Naive thymus-derived CD4-positive, alpha-beta T cell (primary cell): ENCODE measurements around the gene TMEM239. TPM values are rescaled to one million over a fixed set of nuclear protein-coding genes. Genes with fewer than 3 reads are reported as not detected.

Source experiments
- ATAC-seq: fragments of 150-1000 bp; cut with Tn5 transposase; 2 replicates; pipeline ENCODE4 v1.10.0; 2021; ENCODE audit warnings: mild to moderate bottlenecking, moderate library complexity
- CTCF ChIA-PET: fragments of 350-600 bp; sonication (Branson Sonifier 250); formaldehyde crosslinking; loops from one replicate; lab custom pipeline; 2021; ENCODE audit warnings: antibody characterized with exemption; lab: Charles Lee
- POLR2A ChIA-PET: fragments of 350-600 bp; sonication (Branson Sonifier 250); formaldehyde crosslinking; loops from one replicate; lab custom pipeline; 2021; ENCODE audit warnings: antibody characterized with exemption, inconsistent platforms; lab: Charles Lee
- DNase-seq, 9 donors: peaks; one replicate each; pipeline versions ENCODE4 v3.0.0 to v3.0.0-alpha.2; 2020 to 2022; ENCODE audit warnings: mixed read lengths in 1 of 9
- H3K27ac ChIP-seq: one replicate; pipeline ENCODE4 v1.7.0; 2013; ENCODE audit warnings: mild to moderate bottlenecking, low read depth, low read length, moderate library complexity
- H3K27me3 ChIP-seq, 2 donors: one replicate each; pipeline ENCODE4 v1.7.0; 2013; ENCODE audit warnings: low read length in 2 of 2, mild to moderate bottlenecking in 2 of 2, moderate library complexity in 2 of 2; ENCODE audit not compliant: control insufficient read depth in 2 of 2, insufficient read depth in 2 of 2
- H3K36me3 ChIP-seq, 3 experiments: 1 replicate in 2 of 3; 2 replicates in 1 of 3; pipeline ENCODE4 v1.7.0; 2013; ENCODE audit warnings: low read length in 3 of 3, mild to moderate bottlenecking in 3 of 3, moderate library complexity in 1 of 3; ENCODE audit not compliant: insufficient read depth in 3 of 3, control insufficient read depth in 2 of 3
- H3K4me1 ChIP-seq, 2 donors: one replicate each; pipeline ENCODE4 v1.7.0; 2013; ENCODE audit warnings: low read length in 2 of 2, mild to moderate bottlenecking in 2 of 2, moderate library complexity in 1 of 2; ENCODE audit not compliant: control insufficient read depth in 2 of 2, insufficient read depth in 2 of 2
- H3K4me3 ChIP-seq: 2 replicates; pipeline ENCODE4 v1.7.0; 2013; ENCODE audit warnings: mild to moderate bottlenecking, low read length
- H3K9me3 ChIP-seq, 3 experiments: 1 replicate in 2 of 3; 2 replicates in 1 of 3; pipeline ENCODE4 v1.7.0; 2013; ENCODE audit warnings: low read length in 3 of 3; ENCODE audit not compliant: control insufficient read depth in 2 of 3
- H3K27ac Mint-ChIP-seq, 9 donors: one replicate each; pipeline ENCODE4 v1.8.0; 2020 to 2022; ENCODE audit warnings: mixed read lengths in 9 of 9, mild to moderate bottlenecking in 8 of 9, moderate library complexity in 5 of 9, inconsistent platforms in 2 of 9
- H3K27me3 Mint-ChIP-seq, 5 donors: one replicate each; pipeline ENCODE4 v1.8.0; 2021 to 2022; ENCODE audit warnings: mixed read lengths in 5 of 5, mild to moderate bottlenecking in 1 of 5
- H3K36me3 Mint-ChIP-seq, 5 donors: one replicate each; pipeline ENCODE4 v1.8.0; 2020 to 2022; ENCODE audit warnings: mixed read lengths in 5 of 5, mild to moderate bottlenecking in 3 of 5, inconsistent platforms in 1 of 5
- H3K4me1 Mint-ChIP-seq, 7 donors: one replicate each; pipeline ENCODE4 v1.8.0; 2020 to 2022; ENCODE audit warnings: mixed read lengths in 7 of 7, mild to moderate bottlenecking in 3 of 7, inconsistent platforms in 1 of 7
- H3K4me3 Mint-ChIP-seq, 10 donors: one replicate each; pipeline ENCODE4 v1.8.0; 2020 to 2022; ENCODE audit warnings: mild to moderate bottlenecking in 10 of 10, mixed read lengths in 10 of 10, moderate library complexity in 6 of 10, inconsistent platforms in 2 of 10
- H3K9me3 Mint-ChIP-seq, 11 donors: one replicate each; pipeline ENCODE4 v1.8.0; 2020 to 2022; ENCODE audit warnings: mixed read lengths in 11 of 11, mild to moderate bottlenecking in 4 of 11, inconsistent platforms in 1 of 11, moderate library complexity in 1 of 11
- intact Hi-C, 2 donors: fragments of 100-400 bp; cut with micrococcal nuclease; formaldehyde crosslinking; loops; one replicate each; pipeline ENCODE4 v1.15.1; 2023
- polyA plus RNA-seq, 2 donors: library from polyadenylated mRNA; unstranded; fragments of 300-500 nt; fragmentation: Illumina TruSeq; gene quantifications; one replicate each; pipeline ENCODE4 v1.2.3, GENCODE V29; 2021
- total RNA-seq, 6 experiments: library from RNA in 5 of 6; stranded (reverse) in 5 of 6; gene quantifications; 1 replicate in 5 of 6; 2 replicates in 1 of 6; pipeline ENCODE4 v1.2.3 and lab custom pipeline; 2021 to 2026

The TMEM239 gene
- total and polyA plus RNA-seq, 7 experiments from 2014 or later = not detected

DNA sequence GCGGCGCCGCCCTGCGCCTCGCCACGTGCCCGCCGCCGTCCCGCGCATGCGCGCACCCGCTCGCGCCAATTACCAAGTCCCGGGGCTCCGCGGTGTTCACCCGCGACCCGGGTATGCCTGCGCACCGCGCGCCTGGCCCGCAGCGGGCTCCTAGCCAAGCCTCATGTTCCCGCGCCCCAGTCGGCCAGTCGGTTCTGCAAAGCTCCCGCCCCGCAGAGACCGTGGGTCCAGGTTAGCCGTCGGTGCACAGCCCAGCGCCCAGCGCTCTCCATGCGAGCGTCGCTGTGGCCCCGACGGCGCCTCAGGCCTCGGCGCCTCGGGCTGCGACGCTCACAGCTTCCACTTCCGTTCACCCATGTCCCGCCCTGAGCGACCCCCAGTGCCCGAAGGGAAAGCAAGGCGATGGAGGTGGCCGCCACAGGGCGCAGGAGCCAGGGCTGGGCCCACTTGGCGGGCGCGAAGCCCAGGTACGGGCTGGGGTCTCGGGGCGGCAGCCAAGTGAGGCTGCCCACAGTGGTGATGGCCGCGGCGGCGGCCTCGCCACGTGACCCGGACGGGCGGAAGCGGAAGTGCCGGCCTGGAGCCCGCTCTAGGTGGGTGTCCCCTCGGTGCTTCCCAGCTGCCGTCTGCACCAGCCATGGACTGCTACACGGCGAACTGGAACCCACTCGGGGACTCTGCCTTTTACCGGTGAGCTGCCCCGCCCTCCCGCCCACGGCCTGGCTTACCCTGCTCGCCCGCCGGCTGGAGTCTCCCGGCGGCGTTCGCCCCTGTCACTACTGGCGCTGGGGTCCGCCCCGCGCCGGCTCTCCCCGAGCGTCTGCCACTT, 24.2 kb downstream of the TMEM239 start, which contains the start of the genes PCED1A and VPS16:
PCED1A (minus strand) TSS at position 518 of the 829 bp plus-strand sequence. CDS start 743 bp downstream, outside the sequence.
VPS16 (plus strand) TSS at position 608 of the 829 bp plus-strand sequence; CDS start at position 638, 30 bp downstream.
- Histone ChIP-seq H3K36me3 (peaks cover 0 to 8% (median 0%) of the 10 kb centered on the region in 3 experiments), H3K27ac (peak within 1 kb of the TSS; percentile 77), H3K27me3 (no peaks in the 10 kb centered on the region), H3K4me3 (peak within 1 kb of the TSS; percentile 72), H3K9me3 (no peaks in the 10 kb centered on the region), H3K4me1 (peaks cover 15 to 21% of the 10 kb centered on the region in 2 donors)
- Mint-ChIP-seq H3K4me3 (peak within 1 kb of the TSS; percentile 83 to 93 (median 90)), H3K27ac (peak within 1 kb of the TSS; percentile 67 to 95 (median 92)), H3K36me3 (peaks cover 0 to 19% (median 4%) of the 10 kb centered on the region in 5 donors), H3K27me3 (no peaks in the 10 kb centered on the region), H3K9me3 (peaks cover 0 to 4% (median 0%) of the 10 kb centered on the region in 11 donors), H3K4me1 (peaks cover 18 to 48% (median 45%) of the 10 kb centered on the region in 7 donors)
- ChIA-PET POLR2A (interaction anchor here (0.6 to 2.5 kb wide), 15 partner anchors 10 to 370 kb away, joined by 3 to 15 read pairs (median 5); partner anchors contain the start of genes IDH3B, NOP56, PTPRA and SNRPB), CTCF (interaction anchor here (1.0 to 1.1 kb wide), 3 partner anchors 14 to 127 kb away, joined by 3 to 4 read pairs (median 3); no protein-coding TSS in a partner anchor)
- DNase-seq (peak; percentile 83 to 94 (median 90)), ATAC-seq (peak; percentile 97)
- intact Hi-C loops = loop anchor here (1.0 to 2.0 kb wide), 8 partner anchors 33 to 568 kb away; partner anchors contain the start of genes PTPRA (in 2 of the 2), CPXM1 (in 1 of the 2), EBF4 (in 1 of the 2) and NOP56 (in 1 of the 2)

DNA sequence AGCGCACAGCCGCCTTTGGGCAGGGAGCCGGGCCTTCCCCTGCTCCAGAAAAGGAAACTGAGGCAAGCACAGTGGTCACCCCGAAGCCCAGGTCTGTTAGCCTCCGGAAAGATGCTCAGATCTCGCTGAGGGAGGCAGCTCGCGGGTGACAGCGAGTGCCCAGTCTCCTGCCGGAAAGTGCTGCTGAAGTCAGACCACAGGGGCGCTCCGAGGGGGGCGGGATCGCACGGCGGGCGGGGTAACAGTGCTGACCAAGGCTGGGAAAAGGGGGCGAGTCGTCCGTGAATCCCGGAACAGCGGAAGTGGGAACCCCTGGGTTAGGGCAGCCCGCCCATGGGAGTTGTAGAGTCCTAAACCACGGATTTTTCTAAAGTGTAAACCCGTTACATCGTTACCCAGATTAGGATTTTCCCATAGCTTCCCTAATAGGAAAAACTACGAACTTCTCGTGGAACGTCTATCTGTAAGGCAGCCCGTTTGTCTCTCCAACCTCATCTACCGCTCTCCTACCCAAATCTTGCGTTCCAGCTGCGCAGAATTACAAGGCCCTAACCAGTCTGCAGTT, 24.9 kb downstream of the TMEM239 start:
- H3K36me3 ChIP-seq = peaks cover 0 to 8% (median 0%) of the 10 kb centered on the region in 3 experiments
- intact Hi-C loops = loop anchor here (1.0 to 2.0 kb wide), 8 partner anchors 32 to 568 kb away; partner anchors contain the start of genes PTPRA (in 2 of the 2), CPXM1 (in 1 of the 2), EBF4 (in 1 of the 2) and NOP56 (in 1 of the 2)
- H3K4me1 Mint-ChIP-seq = peaks cover 21 to 52% (median 45%) of the 10 kb centered on the region in 7 donors
- H3K36me3 Mint-ChIP-seq = peaks cover 0 to 17% (median 4%) of the 10 kb centered on the region in 5 donors
- peaks cover 0 to 4% (median 0%) of the 10 kb centered on the region in 11 donors for H3K9me3 Mint-ChIP-seq
- DNase-seq = peak in 2 of 9 donors; percentile 48 to 54
- ChIA-PET POLR2A (interaction anchor here (0.7 to 2.3 kb wide), 9 partner anchors 11 to 631 kb away, joined by 3 to 15 read pairs (median 4); partner anchors contain the start of genes PTPRA and SNRPB), CTCF (interaction anchor here (1.0 kb wide), 2 partner anchors 13 to 127 kb away, joined by 3 read pairs; no protein-coding TSS in a partner anchor)
- peak overlapping the region; percentile 58 to 92 (median 90) for H3K27ac Mint-ChIP-seq
- H3K4me3 Mint-ChIP-seq = peak overlapping the region; percentile 82 to 93 (median 88)
- peak overlapping the region; percentile 72 for H3K4me3 ChIP-seq
- ATAC-seq = peak; percentile 23
- peak overlapping the region; percentile 77 for H3K27ac ChIP-seq
- peaks cover 15 to 21% of the 10 kb centered on the region in 2 donors for H3K4me1 ChIP-seq
- H3K27me3 Mint-ChIP-seq = no peaks in the 10 kb centered on the region
- H3K9me3 ChIP-seq = no peaks in the 10 kb centered on the region
- H3K27me3 ChIP-seq = no peaks in the 10 kb centered on the region

DNA sequence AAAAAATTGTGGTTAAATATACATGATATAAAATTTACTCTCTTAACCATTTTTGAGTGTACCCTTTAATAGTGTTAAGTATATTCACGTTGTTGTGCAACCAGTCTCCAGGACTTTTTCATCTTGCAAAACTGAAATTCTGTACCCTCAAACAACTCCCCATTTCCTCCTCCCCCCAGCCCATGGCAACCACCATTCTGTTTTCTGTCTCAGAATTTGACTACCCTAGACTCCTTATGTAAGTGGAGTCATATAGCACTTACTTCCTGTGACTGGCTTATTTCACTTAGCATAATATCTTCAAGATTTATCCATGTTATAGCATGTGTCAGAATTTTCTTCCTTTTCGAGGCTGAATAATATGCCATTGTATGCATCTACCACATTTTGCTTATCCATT, 29.4 kb downstream of the TMEM239 start:
- Histone ChIP-seq H3K4me3 (no peak overlapping the region), H3K4me1 (peaks cover 6 to 9% of the 10 kb centered on the region in 2 donors), H3K9me3 (no peaks in the 10 kb centered on the region), H3K36me3 (peaks cover 0 to 5% (median 0%) of the 10 kb centered on the region in 3 experiments), H3K27ac (no peak overlapping the region), H3K27me3 (no peaks in the 10 kb centered on the region)
- intact Hi-C loops = no loop called here
- DNase-seq (peak in 1 of 9 donors; percentile 6), ATAC-seq (no peak)
- H3K27ac Mint-ChIP-seq = peak overlapping the region in 2 of 9 donors; percentile 14 to 19
- no peaks in the 10 kb centered on the region for H3K27me3 Mint-ChIP-seq
- H3K4me3 Mint-ChIP-seq = no peak overlapping the region
- POLR2A ChIA-PET = no interaction called here
- peaks cover 0 to 10% (median 0%) of the 10 kb centered on the region in 5 donors for H3K36me3 Mint-ChIP-seq
- CTCF ChIA-PET = interaction anchor here (1.3 kb wide), 1 partner anchor 25 kb away, joined by 3 read pairs; no protein-coding TSS in a partner anchor
- H3K9me3 Mint-ChIP-seq = no peaks in the 10 kb centered on the region
- H3K4me1 Mint-ChIP-seq = peaks cover 18 to 39% (median 30%) of the 10 kb centered on the region in 7 donors

DNA sequence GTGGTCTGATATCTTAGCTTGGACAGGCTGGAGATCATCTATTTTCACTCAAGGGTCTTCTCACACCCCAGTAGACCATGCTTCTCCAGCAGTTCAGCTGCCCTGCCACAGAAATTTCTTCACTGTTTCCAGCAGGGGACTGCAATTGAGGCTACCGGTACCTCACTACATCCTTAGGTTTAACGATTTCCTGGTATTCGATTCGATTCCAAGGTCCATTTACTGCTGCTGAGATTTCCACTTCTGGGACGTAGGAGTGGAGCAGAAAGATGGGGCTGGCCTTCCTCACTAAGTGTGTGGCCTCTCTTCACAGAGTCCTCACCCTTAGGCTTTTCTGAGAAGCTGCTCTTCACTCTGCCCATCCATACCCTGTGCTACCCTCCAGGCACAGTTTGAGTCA, 30.5 kb downstream of the TMEM239 start:
- Histone ChIP-seq H3K4me1 (peaks cover under 1 to 4% of the 10 kb centered on the region in 2 donors), H3K27me3 (no peaks in the 10 kb centered on the region), H3K4me3 (no peak overlapping the region), H3K36me3 (peaks cover 0 to 5% (median 0%) of the 10 kb centered on the region in 3 experiments), H3K9me3 (no peaks in the 10 kb centered on the region), H3K27ac (no peak overlapping the region)
- CTCF ChIA-PET = no interaction called here
- Mint-ChIP-seq H3K4me1 (peaks cover 15 to 34% (median 30%) of the 10 kb centered on the region in 7 donors), H3K27ac (peak overlapping the region in 2 of 9 donors; percentile 25), H3K36me3 (peaks cover 0 to 10% (median 0%) of the 10 kb centered on the region in 5 donors), H3K27me3 (no peaks in the 10 kb centered on the region), H3K4me3 (no peak overlapping the region), H3K9me3 (no peaks in the 10 kb centered on the region)
- intact Hi-C loops = no loop called here
- POLR2A ChIA-PET = interaction anchor here (1.1 kb wide), 1 partner anchor 26 kb away, joined by 4 read pairs; the partner anchor contains the start of gene PTPRA
- DNase-seq = peak in 1 of 9 donors; percentile 4
- no peak for ATAC-seq

DNA sequence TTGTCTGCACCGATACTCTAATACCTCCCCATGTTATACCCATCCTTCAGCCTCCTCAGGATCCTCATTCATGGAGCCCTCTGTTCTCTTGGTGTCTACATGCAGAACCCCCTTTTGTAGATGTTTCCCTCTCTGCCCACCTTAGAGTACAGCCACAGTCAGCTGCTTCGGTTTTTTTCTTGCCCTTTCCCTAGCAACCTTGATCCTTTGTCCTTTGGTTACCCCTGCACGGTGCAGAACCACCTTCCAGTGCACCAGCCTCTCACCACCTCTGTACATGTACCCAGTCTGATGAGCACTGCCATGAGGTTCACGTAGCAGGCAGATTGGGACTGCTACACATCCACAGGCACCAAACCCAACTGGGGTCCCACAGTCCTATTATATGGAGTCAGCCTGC, 31.6 kb downstream of the TMEM239 start:
- no peaks in the 10 kb centered on the region for H3K27me3 Mint-ChIP-seq
- no peaks in the 10 kb centered on the region for H3K9me3 ChIP-seq
- H3K4me1 Mint-ChIP-seq = peaks cover 23 to 44% (median 36%) of the 10 kb centered on the region in 7 donors
- peaks cover 0 to 5% (median 0%) of the 10 kb centered on the region in 3 experiments for H3K36me3 ChIP-seq
- peak overlapping the region in 2 of 9 donors; percentile 41 to 56 for H3K27ac Mint-ChIP-seq
- intact Hi-C loops = no loop called here
- H3K9me3 Mint-ChIP-seq = no peaks in the 10 kb centered on the region
- DNase-seq (peak in 1 of 9 donors; percentile 4), ATAC-seq (no peak)
- H3K4me3 ChIP-seq = no peak overlapping the region
- POLR2A ChIA-PET = no interaction called here
- peaks cover 0 to 9% of the 10 kb centered on the region in 2 donors for H3K4me1 ChIP-seq
- peaks cover 0 to 11% (median 0%) of the 10 kb centered on the region in 5 donors for H3K36me3 Mint-ChIP-seq
- CTCF ChIA-PET = no interaction called here
- H3K4me3 Mint-ChIP-seq = no peak overlapping the region
- no peak overlapping the region for H3K27ac ChIP-seq
- no peaks in the 10 kb centered on the region for H3K27me3 ChIP-seq

DNA sequence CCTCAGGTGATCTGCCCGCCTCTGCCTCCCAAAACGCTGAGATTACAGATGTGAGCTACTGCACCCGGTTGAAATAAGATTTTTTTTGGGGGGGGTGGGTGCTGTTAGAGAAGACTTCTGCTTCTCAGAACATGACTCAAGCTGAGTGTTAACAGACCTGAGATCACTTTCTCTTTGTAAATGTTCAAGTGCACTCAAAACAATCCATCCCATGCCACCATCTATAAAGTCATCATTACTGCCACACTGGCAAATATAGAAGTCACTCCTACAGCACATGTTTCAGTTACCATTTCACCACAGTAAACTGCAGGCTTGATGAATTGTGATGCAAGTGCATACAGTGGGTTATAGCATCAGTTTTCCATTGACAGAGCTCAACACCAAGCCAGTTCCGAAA, 33.4 kb downstream of the TMEM239 start:
- Mint-ChIP-seq H3K9me3 (no peaks in the 10 kb centered on the region), H3K27me3 (no peaks in the 10 kb centered on the region), H3K27ac (peak overlapping the region in 1 of 9 donors; percentile 18), H3K4me1 (peaks cover 14 to 34% (median 27%) of the 10 kb centered on the region in 7 donors), H3K36me3 (peaks cover 0 to 11% (median 0%) of the 10 kb centered on the region in 5 donors), H3K4me3 (no peak overlapping the region)
- Histone ChIP-seq H3K4me1 (peaks cover 0 to 10% of the 10 kb centered on the region in 2 donors), H3K36me3 (peaks cover 0 to 5% (median 0%) of the 10 kb centered on the region in 3 experiments), H3K27me3 (no peaks in the 10 kb centered on the region), H3K9me3 (no peaks in the 10 kb centered on the region), H3K27ac (no peak overlapping the region), H3K4me3 (no peak overlapping the region)
- ChIA-PET CTCF (no interaction called here), POLR2A (no interaction called here)
- ATAC-seq (no peak), DNase-seq (no peak)
- intact Hi-C loops = no loop called here
